Liver (tissue), 3 donors: ENCODE measurements around the gene PCDH9.

Experiments
- JUND ChIP-seq, 2 donors: IDR thresholded peaks; 2 replicates each; pipeline ENCODE4 v1.6.1; 2016; ENCODE audit warnings: antibody characterized with exemption in 2 of 2
- SP1 ChIP-seq: IDR thresholded peaks from 2 replicates; pipeline ENCODE4 v1.6.1; 2018; ENCODE audit warnings: antibody characterized with exemption, mild to moderate bottlenecking
- TF ChIP-seq, protein P1 (sequence below): IDR thresholded peaks from 2 replicates; pipeline ENCODE4 v1.6.1; 2016; ENCODE audit warnings: antibody characterized with exemption
- TF ChIP-seq, protein P2 (sequence below): fragments of 150-350 bp; IDR thresholded peaks from 2 replicates; pipeline ENCODE4 v1.5.1; 2017; ENCODE audit warnings: improper control_type of control experiment, low read depth, low read length; ENCODE audit not compliant: missing input control
- TF ChIP-seq, protein P3 (sequence below): IDR thresholded peaks from 2 replicates; pipeline ENCODE4 v1.6.1; 2016; ENCODE audit warnings: antibody characterized with exemption, mild to moderate bottlenecking
- donor health status: healthy.
- donor health status: healthy.

DNA sequence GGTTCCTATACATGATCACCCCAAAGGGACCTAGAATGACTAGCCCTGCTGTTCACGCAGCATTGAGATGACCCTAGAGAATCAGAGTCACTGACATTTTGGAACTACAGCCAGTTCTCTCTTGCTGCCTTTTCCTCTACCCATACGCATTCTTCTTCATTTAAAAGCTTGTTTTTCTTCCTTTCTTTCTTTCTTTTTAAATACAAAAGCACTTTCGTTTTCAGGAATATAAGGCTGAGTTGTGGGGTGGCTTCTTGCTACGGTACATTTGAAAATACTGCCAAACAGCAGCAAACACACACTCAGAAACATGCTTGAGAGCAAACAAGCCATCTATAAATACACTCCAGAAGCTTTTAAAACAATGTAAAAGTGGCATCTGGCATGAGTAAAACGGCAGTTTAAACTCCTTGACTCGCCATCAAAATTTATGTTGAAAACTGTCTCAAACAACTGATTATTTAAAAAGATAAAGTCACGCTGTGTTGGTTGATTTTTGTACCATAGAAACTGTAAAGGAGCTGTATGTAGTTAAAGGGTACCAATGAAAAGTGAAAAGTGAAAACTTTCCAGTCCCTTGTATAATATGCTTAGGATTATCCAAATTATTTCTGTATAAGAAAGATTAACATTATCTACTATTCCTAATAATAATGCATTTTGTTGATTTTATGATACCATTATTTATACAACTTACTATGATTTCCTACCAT is 95.6 kb downstream of the PCDH9 start:
- TF ChIP-seq, protein P1, sequence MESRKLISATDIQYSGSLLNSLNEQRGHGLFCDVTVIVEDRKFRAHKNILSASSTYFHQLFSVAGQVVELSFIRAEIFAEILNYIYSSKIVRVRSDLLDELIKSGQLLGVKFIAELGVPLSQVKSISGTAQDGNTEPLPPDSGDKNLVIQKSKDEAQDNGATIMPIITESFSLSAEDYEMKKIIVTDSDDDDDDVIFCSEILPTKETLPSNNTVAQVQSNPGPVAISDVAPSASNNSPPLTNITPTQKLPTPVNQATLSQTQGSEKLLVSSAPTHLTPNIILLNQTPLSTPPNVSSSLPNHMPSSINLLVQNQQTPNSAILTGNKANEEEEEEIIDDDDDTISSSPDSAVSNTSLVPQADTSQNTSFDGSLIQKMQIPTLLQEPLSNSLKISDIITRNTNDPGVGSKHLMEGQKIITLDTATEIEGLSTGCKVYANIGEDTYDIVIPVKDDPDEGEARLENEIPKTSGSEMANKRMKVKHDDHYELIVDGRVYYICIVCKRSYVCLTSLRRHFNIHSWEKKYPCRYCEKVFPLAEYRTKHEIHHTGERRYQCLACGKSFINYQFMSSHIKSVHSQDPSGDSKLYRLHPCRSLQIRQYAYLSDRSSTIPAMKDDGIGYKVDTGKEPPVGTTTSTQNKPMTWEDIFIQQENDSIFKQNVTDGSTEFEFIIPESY = no peak
- TF ChIP-seq, protein P2, sequence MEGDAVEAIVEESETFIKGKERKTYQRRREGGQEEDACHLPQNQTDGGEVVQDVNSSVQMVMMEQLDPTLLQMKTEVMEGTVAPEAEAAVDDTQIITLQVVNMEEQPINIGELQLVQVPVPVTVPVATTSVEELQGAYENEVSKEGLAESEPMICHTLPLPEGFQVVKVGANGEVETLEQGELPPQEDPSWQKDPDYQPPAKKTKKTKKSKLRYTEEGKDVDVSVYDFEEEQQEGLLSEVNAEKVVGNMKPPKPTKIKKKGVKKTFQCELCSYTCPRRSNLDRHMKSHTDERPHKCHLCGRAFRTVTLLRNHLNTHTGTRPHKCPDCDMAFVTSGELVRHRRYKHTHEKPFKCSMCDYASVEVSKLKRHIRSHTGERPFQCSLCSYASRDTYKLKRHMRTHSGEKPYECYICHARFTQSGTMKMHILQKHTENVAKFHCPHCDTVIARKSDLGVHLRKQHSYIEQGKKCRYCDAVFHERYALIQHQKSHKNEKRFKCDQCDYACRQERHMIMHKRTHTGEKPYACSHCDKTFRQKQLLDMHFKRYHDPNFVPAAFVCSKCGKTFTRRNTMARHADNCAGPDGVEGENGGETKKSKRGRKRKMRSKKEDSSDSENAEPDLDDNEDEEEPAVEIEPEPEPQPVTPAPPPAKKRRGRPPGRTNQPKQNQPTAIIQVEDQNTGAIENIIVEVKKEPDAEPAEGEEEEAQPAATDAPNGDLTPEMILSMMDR = no peak
- TF ChIP-seq JUND (IDR thresholded peaks at IDR 0.05) (no peak), SP1 (no peak)
- TF ChIP-seq, protein P3, sequence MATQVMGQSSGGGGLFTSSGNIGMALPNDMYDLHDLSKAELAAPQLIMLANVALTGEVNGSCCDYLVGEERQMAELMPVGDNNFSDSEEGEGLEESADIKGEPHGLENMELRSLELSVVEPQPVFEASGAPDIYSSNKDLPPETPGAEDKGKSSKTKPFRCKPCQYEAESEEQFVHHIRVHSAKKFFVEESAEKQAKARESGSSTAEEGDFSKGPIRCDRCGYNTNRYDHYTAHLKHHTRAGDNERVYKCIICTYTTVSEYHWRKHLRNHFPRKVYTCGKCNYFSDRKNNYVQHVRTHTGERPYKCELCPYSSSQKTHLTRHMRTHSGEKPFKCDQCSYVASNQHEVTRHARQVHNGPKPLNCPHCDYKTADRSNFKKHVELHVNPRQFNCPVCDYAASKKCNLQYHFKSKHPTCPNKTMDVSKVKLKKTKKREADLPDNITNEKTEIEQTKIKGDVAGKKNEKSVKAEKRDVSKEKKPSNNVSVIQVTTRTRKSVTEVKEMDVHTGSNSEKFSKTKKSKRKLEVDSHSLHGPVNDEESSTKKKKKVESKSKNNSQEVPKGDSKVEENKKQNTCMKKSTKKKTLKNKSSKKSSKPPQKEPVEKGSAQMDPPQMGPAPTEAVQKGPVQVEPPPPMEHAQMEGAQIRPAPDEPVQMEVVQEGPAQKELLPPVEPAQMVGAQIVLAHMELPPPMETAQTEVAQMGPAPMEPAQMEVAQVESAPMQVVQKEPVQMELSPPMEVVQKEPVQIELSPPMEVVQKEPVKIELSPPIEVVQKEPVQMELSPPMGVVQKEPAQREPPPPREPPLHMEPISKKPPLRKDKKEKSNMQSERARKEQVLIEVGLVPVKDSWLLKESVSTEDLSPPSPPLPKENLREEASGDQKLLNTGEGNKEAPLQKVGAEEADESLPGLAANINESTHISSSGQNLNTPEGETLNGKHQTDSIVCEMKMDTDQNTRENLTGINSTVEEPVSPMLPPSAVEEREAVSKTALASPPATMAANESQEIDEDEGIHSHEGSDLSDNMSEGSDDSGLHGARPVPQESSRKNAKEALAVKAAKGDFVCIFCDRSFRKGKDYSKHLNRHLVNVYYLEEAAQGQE = no peak
